Kidney epithelial cell (primary cell): ENCODE results near the gene RHCG. TPM values are rescaled to one million over a fixed set of nuclear protein-coding genes. Genes with fewer than 3 reads are reported as not detected.
"Not testable (repeated sequence)": the region's sequence is repeated elsewhere in the genome, so short reads cannot be mapped to it uniquely, and the experiment has no call there.

Source experiments
- DNase-seq: peaks from one replicate; pipeline ENCODE4 v3.0.0-alpha.2; 2010; ENCODE audit warnings: low read depth
- H3K27me3 ChIP-seq: 2 replicates; pipeline ENCODE4 v1.6.0; 2011; ENCODE audit warnings: low read length; ENCODE audit not compliant: control insufficient read depth, insufficient read depth
- H3K36me3 ChIP-seq: 2 replicates; pipeline ENCODE4 v1.5.1; 2011; ENCODE audit warnings: low read length; ENCODE audit not compliant: control insufficient read depth, insufficient read depth
- H3K4me3 ChIP-seq: 2 replicates; pipeline ENCODE4 v1.5.1; 2011; ENCODE audit warnings: low read depth, mild to moderate bottlenecking, control low read depth, low read length
- total RNA-seq: library from RNA; depleted of rRNA; stranded (reverse); fragments of >200 nt; gene quantifications from 2 replicates; pipeline ENCODE4 v1.2.3, GENCODE V29; 2015
- TF ChIP-seq, protein P1 (sequence below): IDR thresholded peaks from 2 replicates; pipeline ENCODE4 v1.5.1; 2011; ENCODE audit warnings: mild to moderate bottlenecking, moderate library complexity, low read length, control low read depth, inconsistent platforms; ENCODE audit not compliant: insufficient read depth, poor library complexity, severe bottlenecking

RHCG gene
- total RNA-seq, 1 donor from 2014 or later = 0.04 TPM

DNA sequence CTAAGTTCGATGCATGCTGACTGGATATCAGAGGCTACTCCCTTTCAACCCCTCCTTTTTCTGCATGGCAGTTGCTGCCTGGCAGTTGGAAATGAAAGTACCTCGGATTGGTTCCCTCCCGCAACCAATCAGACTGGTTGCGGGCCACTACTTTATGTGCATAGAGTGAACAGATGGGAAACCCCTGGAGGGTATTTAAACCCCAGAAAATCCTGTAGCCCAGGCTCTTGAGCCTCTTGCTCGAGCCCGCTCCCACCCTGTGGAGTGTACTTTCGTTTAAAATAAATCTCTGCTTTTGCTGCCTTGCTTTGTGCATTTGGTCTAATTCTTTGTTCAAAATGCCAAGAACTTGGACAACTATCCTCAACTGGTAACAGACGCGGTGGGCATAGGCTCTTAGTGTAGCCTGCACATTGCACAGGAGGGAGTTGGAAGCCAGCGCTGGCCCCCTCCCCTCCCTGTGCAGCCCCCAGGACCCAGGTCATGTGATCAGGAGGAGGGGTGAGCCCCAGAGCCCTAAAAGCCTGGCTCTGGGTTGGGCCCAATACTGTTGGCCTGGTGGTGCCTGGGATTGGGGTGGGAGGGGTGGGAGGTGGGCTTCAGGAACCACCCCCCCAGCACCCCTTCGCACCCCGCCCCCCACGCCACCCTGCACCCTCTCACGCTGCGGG lies 26.8 kb downstream of the RHCG start:
- Histone ChIP-seq H3K27me3 (peaks cover 23% of the 10 kb centered on the region), H3K4me3 (no peak overlapping the region), H3K36me3 (no peaks in the 10 kb centered on the region)
- TF ChIP-seq, protein P1, sequence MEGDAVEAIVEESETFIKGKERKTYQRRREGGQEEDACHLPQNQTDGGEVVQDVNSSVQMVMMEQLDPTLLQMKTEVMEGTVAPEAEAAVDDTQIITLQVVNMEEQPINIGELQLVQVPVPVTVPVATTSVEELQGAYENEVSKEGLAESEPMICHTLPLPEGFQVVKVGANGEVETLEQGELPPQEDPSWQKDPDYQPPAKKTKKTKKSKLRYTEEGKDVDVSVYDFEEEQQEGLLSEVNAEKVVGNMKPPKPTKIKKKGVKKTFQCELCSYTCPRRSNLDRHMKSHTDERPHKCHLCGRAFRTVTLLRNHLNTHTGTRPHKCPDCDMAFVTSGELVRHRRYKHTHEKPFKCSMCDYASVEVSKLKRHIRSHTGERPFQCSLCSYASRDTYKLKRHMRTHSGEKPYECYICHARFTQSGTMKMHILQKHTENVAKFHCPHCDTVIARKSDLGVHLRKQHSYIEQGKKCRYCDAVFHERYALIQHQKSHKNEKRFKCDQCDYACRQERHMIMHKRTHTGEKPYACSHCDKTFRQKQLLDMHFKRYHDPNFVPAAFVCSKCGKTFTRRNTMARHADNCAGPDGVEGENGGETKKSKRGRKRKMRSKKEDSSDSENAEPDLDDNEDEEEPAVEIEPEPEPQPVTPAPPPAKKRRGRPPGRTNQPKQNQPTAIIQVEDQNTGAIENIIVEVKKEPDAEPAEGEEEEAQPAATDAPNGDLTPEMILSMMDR = no peak
- no peak for DNase-seq

DNA sequence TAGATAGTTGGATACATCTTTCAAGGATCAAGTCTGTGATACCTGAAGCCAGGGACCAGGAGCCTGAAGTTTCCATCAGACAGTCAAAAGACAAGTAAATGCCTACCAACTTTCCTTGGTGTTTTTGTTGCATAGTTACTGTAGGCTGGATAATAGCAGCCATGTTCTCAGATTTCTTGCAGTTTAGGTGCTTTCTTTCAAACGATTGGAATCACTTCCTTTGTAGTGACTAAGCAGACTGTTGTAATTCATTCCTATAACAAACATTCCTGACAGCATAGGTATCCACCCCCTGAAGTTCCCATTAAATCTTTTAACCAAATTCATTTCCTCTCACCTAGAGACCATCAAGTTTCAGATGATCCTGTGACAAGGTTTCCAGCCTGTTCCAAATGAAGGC lies 27.6 kb downstream of the RHCG start:
- H3K27me3 ChIP-seq = peaks cover 19% of the 10 kb centered on the region
- H3K36me3 ChIP-seq, H3K4me3 ChIP-seq, DNase-seq: not testable (repeated sequence)

- TF ChIP-seq, protein P1 = no peak
These were observed 33.3 kb downstream of the RHCG start for GRCh38 chr15:89463113-89463512.

GRCh38 chr15:89462198-89462912 lies 34.0 kb downstream of the RHCG start:
- DNase-seq = no peak
- H3K4me3 ChIP-seq = no peak overlapping the region
- TF ChIP-seq, protein P1 = no peak
- no peaks in the 10 kb centered on the region for H3K36me3 ChIP-seq
- no peaks in the 10 kb centered on the region for H3K27me3 ChIP-seq

More at GRCh38 chr15:89463113-89463512, 33.3 kb downstream of the RHCG start:
- Histone ChIP-seq H3K27me3 (no peaks in the 10 kb centered on the region), H3K36me3 (no peaks in the 10 kb centered on the region), H3K4me3 (no peak overlapping the region)
- no peak for DNase-seq

- TF ChIP-seq, protein P1 = no peak
- H3K4me3 ChIP-seq = no peak overlapping the region
- H3K27me3 ChIP-seq = no peaks in the 10 kb centered on the region
- no peaks in the 10 kb centered on the region for H3K36me3 ChIP-seq
- DNase-seq = no peak
These were observed 35.0 kb downstream of the RHCG start for GRCh38 chr15:89461386-89461785.

DNA sequence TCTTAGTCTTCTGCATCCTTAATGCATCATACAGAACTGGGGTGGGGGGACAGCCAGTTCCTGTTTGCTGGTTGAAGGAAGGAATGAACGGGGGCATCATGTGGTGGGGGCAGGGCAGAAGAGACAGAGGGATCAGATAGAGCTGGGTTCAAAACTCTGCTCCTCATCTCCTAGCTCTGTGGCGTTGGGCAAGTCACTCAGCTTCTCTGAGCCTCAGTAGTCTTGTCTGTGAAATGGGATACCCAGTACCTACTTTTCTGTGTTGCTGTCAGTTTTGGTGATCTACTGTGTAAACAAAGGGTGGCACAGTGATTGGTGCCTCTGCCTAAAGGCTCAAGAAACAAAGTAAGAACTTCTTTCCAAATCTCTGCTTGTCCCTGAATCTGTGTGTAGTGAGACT lies 36.3 kb downstream of the RHCG start:
- Histone ChIP-seq H3K4me3 (no peak overlapping the region), H3K27me3 (no peaks in the 10 kb centered on the region), H3K36me3 (no peaks in the 10 kb centered on the region)
- TF ChIP-seq, protein P1 = no peak
- no peak for DNase-seq
